CD4-positive, alpha-beta T cell treated with Interleukin-10 for 1 hour (primary cell): Measurements from ENCODE around the gene ASPRV1.
A peak's percentile ranks its signal among the peaks of the same experiment; 100 is the strongest.
"Not testable (repeated sequence)": the region's sequence is repeated elsewhere in the genome, so short reads cannot be mapped to it uniquely, and the experiment has no call there.

Source experiments
- DNase-seq: peaks from one replicate; pipeline ENCODE4 v3.0.0-alpha.2; 2020

ASPRV1 gene

DNA sequence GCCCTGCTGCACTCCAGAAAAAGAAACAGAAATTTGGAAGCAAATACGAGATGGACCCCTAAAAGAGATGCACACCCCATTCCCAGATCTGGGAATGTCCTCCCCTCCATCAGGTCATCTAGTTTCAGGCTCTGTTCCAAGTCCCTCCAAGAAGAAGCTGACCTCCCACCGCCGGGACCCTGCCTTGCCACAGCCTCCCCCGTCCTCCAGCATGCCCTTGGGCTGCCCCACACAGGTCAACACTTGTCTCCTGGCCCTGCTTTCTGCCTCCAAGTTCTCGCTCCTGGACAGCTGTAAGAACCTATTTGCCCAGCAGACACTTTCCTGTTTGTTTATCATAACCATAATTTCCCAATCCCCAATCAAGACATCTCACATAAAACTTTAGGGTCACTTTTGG lies 2.0 kb downstream of the ASPRV1 start:
- DNase-seq = no peak

DNA sequence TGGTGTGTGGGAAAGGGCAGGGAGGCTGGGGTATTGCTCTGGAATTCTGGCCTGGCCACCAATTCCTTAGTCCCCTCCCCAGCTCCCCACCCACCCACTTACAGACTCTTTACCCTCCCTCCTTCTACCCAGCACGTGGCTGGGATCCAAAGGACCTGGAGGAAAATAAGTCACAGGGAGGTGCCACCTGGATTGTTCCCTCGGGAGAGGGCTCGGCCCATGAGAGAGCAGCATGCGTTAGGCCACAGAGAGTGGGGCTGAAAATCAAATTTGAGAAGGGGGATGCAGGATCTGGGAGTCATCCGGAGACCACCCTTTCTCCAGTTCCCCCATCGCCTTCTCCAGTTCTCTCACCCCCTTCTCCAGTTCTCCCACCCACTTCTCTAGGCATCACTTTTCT lies 3.0 kb downstream of the ASPRV1 start:
- DNase-seq = no peak

DNA sequence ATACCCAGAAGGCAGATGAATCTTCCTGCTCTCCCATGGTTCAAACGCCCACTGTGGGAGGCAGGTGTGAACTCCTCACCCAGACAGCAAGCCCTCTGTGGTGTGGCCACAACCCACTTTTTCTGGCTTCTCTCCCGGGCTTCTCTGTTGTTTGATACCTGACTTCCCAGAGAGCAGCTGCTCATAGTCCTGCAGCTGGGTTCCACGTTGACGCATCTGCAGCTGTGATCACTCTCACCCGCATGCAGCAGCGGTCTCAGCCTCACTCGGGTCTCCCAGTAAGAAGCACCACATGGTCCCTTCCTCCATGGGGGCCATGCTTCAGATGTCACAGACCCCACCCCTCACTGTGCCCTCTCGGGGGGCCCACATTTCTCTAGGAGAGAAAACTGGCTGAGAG lies 3.5 kb downstream of the ASPRV1 start:
- no peak for DNase-seq

DNA sequence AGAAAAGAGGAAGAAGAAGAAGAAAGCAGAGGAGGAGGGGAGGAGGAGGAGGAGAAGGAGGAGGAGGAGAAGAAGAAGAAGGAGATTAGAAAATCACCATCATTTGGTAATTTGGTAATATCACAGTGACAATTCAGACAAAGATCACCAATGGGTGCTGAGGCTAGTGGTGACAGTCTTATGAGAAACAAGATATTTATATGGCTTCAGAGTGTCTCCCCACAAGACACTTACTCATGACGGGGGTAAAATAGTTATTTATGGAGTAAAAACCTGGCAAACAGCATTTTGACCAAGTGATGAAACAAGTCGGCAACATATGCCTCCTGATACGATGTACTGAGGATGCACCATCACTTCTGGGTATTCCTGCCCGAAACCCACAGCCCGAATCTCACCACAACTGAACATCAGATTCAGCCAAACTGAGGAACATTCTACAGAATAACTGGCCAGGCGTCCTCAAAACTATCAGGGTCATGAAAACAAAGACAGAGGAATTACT lies 4.9 kb downstream of the ASPRV1 start:
- DNase-seq = no peak

DNA sequence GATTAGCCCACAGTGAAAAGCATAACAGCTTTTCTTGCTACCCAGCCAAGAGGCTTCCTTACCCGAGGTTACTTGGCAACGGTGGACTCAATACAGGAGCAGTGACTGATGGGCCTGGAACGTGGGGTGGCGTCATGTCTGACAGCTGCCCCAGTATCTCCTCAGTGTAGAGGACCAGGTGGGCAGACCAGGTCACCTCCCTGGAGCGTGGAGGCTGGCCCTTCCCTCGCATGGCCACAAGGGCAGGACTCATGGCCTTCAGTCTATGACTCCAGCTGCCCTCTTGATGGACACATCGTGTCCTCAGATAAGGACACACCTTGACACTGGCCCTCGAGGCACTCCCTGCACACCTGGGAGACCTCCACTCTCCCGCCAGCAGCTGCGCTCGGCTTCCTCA lies 6.4 kb downstream of the ASPRV1 start:
- DNase-seq = no peak

DNA sequence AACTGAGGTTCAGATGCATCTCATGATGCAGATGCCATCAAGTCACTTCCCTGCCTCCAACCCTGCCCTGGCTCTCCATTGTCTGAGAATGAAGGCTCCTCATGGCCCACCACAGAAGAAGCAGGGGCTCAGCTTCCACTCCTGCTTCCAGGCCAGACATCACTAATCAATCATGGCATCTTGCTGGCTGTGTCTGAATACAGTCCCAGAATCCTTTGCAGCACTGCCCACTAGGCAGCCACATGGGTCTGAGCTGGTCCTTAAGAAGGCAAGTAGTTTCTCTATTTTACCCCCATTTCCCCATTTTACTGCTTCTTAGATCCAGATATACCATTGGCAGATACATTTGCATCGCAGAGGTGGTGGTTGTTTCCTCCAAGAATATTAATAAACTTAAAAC lies 7.3 kb downstream of the ASPRV1 start:
- DNase-seq = no peak

DNA sequence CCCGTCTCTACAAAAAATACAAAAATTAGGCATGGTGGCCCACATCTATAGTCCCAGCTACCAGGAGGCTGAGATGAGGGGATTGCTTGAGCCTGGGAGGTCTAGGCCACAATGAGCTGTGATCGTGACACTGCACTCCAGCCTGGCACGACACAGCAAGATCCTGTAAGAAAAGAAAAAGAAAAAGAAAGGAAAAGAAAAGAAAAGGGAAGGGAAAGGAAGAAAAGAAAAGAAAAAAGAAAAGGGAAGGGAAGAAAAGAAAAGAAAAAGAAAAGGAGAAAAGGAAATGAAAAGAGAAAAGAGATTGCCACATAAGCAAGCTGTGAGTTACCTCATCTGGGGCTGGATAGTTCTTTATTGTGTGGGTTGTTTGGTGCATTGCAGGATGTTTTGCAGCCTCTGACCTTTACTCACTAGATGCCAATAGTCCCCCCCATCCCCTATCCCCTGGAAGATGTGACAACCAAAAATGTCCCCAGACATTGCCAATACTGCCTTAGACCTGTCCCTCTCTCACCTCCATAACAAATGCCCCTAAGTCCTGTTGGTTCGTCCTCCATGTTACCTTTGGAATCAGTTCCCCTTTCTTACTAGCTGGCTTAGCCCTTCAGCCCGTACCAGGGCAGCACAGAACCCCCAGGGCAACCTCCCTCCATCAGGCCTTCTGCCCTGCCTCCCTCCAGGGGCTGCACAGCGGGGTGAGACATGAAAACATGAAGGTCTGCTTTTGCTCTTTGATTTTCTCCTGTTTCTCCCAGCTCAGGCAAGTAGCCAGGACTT lies 8.9 kb downstream of the ASPRV1 start:
- no peak for DNase-seq

DNA sequence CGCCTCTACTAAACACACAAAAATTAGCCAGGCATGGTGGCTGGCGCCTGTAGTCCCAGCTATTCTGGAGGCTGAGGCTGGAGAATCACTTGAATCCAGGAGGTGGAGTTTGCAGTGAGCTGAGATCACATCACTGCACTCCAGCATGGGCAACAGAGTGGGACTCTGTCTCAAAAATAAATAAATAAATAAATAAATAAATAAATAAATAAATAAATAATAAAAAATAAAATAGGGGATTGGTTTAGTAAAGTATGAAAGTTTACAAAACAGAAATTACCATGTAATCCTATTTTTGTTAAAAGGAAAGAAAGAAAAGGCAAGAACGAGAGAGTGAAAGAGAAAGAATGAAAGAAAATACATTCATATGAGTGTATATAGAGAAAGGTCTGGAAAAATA lies 10.8 kb downstream of the ASPRV1 start:
- DNase-seq = not testable (repeated sequence)

DNA sequence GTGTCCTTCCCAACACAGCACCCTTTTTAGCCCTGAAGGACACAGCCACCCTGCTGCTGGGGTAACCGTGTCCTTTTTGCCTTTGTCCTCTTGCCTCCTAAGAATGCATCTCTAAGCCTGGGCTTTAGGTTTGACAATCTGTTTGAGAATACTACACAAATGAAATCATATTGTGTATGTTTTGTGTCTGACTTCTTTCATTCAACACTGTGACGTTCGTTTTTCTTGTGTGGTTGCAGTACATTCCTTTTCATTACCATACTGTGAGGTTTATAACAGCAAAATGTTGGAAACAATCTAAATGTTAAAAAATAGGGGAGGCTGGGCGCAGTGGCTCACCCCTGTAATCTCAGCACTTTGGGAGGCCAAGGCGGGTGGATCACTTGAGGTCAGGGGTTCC lies 11.2 kb downstream of the ASPRV1 start:
- no peak for DNase-seq

DNA sequence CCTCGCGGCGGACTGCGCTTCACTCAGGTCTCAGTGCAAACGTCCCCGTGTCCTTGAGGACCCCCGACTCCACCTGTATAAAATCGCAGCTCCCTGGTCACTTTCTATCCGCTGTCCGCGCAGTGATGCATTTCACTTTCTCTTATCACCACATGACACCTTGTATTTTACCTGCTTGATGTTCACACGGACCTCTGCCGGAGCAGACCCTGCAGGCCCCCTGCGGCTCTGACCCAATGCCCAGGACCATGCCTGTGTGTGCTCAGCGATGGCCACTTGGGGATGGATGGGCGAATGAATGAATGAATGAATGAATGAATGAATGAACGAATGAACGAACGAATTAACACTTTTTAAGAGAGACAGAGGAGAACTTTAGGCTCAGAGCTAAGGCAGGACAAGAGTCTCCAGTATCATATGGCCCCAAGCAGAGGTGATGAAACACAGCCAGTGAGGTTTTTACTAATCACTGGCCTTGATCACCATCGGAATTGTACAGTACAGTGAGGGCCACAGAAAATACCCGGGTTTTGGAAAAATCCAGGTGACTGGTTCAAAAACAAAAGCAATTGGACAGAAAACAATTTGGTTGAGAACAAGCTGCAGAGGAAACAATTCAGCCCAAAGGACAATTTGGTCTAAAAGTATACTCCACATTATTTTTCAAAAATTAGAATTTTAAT lies 12.3 kb downstream of the ASPRV1 start:
- no peak for DNase-seq

DNA sequence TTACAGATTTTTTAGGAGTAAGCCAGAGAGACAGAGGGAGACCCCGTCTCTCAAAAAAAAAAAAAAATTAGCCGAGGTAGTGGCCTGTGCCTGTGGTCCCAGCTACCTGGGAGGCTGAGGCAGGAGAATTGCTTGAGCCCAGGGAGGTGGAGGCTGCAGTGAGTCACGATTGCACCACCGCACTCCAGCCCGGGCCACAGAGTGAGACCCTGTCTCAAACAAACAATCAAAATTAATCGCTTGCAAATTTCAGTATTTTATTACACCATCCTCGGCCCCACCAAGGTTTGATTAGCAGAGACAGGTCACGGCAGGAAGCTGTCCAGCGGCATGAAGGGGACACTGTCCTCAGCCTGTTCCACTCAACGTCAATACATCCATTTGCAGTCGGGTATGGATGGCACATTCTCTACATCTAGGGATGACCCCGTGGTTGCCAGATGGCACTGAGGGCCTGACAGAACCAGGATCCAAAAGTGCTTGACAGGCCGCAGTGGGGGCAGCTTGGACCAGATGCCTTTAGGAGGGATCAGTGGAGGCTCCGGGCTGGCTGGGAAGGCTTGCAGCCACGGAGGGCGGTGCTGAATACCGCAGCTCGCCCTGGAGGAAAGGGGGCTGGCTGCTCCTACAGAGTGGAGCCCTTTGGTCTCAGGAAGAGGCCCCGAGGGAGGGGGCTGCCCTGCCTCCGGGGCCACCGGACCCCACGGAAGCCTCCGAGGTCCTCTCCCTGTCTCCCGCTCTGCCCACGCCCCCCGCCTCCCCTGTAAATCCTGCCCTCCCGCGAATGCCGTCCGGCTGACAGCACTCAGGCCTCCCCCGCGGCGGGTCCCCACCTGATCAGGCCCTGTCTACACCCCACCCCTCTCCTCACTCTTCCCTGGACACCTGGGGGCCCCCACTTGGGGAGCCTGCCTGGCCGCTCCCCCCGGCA lies 13.1 kb downstream of the ASPRV1 start:
- DNase-seq = no peak

DNA sequence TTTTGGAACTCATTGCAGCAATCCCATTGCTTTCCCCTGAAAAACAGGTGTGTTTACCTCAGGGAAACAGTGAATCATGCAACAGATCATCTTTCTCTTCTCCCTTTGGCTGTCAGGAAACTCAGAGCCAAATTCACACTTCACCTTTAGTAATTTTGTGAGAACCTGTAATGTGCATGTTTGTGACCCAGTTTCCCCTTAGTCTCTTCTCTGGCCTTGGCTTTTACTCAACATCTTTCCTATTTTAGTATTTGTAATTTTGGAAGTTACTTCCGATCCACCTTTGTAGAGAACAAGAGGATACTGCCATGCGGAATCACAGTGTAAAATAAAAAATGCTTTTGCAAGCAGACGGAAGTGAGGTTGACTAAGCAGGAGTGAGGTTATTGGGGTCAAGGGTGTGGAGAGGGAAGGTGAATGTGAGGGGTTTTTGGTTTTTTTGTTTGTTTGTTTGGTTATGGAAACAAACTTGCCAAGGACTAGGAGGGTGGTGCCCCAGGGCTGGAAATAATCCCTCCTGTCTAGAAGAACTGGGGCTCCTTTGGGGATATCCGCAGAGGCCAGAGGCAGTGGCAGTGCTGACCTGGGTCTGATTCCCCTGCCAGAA lies 14.0 kb downstream of the ASPRV1 start:
- DNase-seq = peak; percentile 22

DNA sequence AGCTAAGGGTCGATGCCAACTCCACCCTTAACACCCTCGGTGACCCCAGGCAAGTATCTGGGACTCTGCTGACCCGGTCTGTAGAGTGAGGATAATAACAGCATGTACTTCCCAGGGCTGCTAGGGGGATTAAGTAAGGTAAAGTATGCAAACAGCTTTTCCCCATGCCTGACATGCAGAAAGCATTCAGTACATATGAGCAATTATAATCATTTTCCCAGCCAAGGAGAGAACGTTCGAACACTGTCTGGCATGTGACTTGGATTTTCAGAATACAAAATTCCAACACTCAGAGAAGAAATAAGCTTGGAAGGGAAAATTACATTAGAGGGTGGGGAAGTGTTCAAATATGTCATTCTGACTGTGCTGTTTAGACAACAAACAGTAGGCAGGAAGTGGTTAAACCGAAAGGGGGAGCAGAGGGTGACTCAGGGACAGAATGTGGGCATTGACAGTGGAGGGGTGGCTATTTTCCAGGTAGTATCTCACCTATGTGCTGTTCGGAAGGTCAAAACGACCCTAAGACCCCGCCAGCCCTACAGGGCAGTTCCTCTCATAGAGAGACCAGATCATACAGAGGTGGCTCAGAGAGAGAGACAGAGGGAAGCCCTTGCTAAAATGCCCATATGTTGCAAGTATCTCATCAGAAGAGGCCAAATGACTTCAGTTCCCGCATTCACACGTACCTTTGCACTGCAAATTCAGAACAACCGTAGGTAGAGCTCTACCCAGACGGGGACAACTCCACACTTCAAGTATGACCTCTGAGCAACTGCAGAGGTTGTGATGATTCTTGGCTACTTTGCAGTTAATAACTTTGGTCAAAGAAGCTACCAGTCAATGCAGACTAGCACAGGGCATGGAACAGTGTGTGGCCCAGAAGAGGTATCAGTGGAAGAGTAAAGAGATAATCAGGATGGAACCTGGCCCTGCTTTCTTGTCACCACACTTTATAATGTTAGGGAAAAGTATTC lies 14.8 kb downstream of the ASPRV1 start:
- DNase-seq = peak; percentile 72

DNA sequence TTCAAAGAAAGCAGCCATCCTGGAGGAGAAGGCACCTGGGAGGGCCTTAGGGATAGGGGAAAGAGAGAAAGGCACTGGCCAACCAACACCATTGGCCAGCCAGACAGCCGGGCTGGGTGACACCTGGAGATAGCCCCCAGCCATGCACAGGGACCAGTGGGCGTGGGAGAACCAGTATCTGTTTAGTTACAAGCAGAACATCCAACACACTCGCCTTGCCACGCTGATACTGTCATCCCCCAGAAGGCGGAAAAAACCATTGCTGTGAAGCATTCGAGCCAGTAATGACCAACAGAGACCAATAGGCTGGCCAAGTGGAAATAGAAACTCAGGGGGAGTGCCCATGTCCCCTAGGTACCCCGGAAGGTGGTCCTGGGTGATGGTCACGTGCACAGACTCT lies 15.5 kb downstream of the ASPRV1 start:
- DNase-seq = no peak

DNA sequence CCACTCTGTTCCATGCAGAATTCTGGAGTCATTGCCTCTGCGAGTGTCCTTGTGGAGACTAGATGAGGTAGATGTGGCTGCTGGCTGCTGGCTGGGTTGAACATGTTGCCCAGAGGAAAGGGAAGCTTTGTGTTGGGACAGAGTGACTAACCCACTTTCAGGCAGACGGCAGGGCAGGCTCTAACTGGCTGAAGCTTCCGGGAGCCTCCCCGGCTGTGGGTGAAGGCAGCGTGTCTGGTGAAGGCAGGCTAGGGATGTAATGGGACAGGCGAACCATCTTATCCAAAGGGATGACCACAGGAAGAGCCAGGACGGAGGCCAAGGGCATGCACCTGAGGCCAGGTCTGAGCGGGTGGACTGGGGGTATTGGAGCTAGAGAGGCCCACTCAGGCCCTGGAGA lies 16.0 kb downstream of the ASPRV1 start:
- no peak for DNase-seq

DNA sequence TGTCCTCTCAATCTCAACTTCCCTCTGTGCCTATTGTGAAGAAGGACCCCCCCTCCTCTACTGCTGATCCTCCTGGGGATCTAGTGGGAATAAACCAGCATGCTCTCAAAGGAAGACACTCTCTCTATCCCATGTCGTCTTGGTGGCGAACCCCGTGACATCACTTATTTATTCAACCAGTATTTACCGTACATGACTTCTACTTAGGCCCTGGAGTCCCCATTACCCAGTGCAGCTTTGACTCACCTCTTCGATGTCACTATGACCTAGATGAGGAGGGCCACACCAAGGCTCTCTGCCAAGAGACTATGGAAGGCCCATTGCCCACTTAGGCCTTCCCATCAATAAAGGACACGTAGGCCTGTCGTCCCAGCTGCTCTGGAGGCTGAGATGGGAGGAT lies 16.7 kb downstream of the ASPRV1 start:
- DNase-seq = no peak

DNA sequence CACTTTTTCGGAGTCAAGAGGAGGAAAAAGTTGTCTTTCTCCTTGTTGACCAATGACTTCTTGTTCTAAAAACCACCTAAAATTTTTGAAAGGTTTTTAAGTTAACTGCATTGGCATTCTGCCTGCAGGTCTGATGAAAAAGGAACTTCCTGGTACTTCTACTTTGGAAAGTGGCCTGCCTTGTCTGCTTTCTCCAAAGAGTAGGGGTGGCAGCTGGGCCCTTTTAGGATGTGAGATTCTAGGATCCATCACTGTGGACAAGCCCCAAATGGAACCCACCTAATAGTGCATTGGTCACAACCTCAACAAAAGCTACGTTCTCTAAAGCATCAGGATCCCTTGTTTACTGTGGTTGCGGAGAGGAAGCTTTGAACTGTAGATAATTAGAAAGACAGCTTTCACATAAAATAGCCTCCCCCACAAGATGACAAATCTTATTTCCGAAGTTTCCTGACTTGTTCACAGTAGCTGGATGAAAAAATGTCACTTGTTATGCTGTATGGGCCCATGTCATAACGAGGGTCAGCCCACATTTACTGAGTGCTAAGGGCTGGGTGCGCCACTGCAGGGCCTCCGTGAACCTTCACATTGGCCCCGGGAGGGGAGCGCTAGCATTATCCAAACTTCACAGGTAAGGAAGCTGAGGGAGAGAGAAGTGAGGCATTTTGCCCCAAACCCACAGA lies 17.4 kb downstream of the ASPRV1 start:
- no peak for DNase-seq

DNA sequence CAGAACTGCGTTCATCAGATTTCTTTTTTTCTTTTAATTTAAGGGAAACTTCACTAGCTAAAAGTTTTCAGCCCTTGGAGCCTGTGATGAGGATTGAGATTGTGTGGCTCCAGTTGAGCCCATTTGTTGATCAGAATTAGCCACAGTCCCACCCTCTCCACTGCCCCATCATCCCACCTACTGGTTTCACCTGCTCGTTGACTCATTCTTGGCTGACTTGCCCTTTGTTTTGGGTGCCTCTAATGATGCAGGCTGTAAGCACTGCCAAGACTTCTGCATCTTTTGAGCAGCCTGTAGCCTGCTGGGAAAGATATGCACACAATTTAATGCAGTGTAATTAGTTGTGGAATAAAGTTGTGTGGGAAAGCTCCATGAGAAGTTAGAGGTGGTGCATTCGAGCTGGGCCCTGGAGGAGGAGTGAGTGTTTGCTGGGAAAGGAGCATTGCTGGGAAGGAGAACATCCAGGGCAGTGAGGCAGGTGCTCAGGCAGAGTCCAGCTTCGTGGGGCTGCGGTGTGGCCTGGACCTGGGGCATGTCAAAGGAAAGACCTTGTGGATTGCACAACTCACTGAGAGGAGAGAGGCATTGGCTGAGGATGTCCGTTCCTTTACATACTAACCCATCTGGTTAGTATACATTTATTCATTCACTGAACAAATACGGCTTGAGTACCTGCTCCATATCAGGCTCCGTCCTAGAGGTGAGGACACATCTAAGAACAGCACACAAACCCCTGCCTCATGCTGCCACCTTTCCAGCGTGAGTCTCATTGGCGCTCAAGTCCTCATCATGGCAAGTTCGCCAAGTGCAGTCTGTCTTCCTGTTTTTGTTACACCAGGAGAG lies 18.2 kb downstream of the ASPRV1 start:
- DNase-seq = no peak

DNA sequence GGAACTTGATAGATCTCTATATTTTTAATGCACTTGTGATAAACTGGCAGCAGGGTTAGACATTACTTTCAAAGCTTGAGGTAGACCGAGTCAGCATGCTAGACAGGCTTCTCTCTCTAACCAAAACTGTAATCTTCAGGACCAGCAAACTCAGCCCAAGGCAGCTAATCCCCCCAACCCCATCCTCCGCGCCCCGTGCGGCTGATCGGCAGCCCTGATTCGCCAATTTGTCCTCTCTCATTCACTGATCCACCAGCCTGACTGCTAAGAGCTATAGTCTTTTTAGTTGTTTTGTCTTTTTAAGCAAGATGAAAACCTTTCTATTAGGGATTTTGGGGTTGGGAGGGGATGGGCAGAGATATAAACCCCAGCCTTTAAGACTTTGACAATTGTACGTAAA lies 20.7 kb downstream of the ASPRV1 start:
- DNase-seq = no peak

DNA sequence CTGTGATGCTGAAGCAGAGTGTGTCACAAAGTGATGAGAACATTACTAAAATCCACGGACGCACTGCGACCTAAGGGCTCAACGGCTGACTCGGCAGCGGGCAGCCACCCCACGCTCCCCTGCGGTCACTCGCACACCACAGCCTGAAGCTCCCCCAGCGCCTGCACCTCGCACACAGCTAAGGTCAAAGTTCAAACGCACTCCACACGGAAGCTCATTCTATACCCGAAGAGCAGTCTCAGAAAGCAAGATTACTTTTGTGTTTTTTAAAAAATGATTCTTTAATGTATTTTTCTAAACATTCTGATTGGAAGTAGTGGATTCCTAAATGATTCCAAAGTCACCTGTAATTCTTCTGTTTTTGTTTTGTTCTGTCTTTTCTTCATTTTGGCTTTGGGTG lies 21.7 kb downstream of the ASPRV1 start:
- DNase-seq = no peak
